GM19238 (cell line): ENCODE results near the gene CRYAA.
"Not testable (repeated sequence)": the region's sequence is repeated elsewhere in the genome, so short reads cannot be mapped to it uniquely, and the experiment has no call there.

ENCODE experiments used
- DNase-seq: peaks from one replicate; pipeline ENCODE4 v3.0.0; 2011; ENCODE audit warnings: low spot score; ENCODE audit not compliant: insufficient read length

CRYAA gene, protein sequence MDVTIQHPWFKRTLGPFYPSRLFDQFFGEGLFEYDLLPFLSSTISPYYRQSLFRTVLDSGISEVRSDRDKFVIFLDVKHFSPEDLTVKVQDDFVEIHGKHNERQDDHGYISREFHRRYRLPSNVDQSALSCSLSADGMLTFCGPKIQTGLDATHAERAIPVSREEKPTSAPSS

DNA sequence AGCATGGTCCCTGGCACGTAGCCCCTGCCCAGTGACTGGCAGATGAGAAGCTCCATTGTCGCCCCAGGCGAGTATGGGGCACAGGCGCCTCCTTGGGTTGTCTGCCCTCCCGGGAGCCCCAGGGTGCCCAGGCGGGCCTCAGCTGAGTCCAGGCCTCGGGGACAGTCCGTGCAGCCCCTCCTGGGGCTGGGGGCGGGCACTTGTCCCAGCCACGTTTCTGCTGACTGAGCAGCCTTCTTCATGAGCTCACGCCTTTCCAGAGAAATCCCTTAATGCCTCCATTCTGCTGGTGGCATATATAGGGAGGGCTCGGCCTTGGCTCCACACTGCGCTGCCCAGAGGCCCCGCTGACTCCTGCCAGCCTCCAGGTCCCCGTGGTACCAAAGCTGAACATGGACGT is at the start of gene CRYAA:
CRYAA (plus strand) TSS at position 301 of the 400 bp plus-strand sequence; CDS start at position 393, 92 bp downstream.
- not testable (repeated sequence) for DNase-seq

DNA sequence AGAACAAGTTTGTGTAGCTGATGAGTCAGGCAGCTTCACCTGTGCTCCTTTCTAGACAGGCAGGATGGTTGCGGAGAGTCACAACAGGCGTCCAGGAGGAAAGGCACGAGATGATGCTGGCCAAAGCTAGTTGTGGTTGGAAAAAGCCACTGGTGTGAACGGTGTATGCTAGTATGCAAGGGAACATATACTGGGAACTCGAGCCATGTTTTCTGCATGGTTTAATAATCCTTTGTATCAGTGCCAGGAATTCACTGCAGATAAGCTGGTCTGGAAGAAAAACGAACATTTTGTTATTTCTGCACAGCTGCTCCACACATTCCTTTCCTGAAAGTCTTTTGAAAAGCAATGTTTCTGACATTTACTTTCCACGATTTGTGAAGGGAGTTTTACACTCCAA is 38.7 kb upstream of the CRYAA start:
- not testable (repeated sequence) for DNase-seq

DNA sequence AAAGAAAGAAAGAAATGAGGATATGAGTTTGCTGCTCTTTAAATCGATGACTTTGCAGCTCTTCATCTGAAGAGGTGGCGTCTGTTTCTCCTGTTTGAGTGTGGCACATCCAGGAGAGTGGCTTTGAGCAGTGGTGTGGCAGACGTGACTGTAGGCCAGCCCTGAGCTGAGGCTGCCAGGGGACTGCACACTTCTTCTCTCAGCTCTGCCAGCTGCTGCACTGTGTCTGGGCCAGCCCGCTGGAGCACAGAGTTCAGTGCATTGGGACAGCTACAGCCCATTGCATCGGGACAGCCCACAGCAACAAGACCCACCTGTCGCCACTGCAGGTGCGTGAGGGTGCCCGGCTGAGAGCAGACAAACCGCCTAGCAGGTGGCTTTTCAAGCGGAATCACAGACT is 34.3 kb upstream of the CRYAA start:
- DNase-seq, result not testable (repeated sequence)

DNA sequence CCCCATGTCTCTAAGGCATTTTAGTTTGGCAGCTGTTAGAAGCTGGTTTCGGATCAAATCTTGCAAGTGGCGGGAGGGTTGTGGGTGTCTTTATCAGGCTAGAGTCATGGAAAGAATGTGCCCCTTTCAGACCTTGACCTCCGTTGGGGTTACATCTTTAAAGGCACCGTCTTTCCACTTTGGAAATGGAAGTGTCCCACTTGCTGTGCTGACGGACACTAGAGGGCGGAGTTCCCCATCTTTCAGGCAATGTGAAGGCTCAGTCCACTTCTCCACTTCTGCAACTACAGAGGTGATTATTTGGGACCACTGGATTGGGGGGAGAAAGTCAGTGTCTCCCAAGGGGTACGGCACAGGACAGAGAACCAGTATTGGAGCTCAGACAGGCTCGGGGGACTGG is 29.9 kb upstream of the CRYAA start:
- not testable (repeated sequence) for DNase-seq

DNA sequence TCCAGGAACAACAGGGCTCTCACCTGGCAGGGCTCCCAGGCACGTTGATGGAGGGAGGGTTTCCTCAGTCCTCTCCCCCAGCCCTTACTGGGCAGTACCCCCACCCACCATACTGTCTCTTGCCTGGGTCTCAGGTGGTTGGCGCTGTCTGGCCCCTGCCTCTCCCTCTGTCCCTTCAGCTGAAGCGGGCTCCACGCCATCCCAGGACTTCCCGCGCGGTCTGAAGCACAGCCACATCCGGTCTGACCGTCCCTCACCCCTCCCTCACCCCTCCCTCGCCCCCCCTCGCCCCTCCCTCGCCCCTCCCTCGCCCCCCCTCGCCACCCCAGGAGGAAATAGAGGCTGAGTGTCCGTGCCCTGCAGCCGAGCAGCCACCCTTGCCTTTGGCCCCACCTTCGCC is 27.4 kb upstream of the CRYAA start:
- not testable (repeated sequence) for DNase-seq

- DNase-seq, result not testable (repeated sequence)
These were observed 22.2 kb upstream of the CRYAA start for GRCh38 chr21:43146637-43147036.

GRCh38 chr21:43147999-43148398 is 20.8 kb upstream of the CRYAA start:
- DNase-seq, result not testable (repeated sequence)

GRCh38 chr21:43149344-43149743 is 19.5 kb upstream of the CRYAA start:
- not testable (repeated sequence) for DNase-seq

DNA sequence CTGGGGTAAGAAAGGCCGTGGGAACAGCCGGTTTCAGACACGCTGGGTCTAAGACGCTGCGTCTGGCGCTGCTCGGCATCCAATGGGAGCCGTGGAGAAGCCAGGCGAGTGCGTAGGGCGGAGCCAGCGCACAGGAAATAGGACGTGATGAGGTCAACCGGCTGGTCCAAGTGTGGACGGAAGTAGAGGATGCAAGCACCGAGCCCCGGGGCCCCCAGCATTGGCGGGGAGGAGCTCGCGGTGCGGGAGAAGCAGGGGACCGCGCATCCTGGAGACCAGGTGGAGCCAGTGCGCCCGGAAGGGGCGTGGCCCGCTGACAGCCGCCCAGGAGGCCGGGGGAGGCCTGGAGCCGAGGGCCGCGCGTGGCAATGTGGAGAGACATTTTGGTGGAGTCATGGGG is 15.2 kb upstream of the CRYAA start:
- not testable (repeated sequence) for DNase-seq

- DNase-seq, result not testable (repeated sequence)
These were observed 9.3 kb upstream of the CRYAA start for GRCh38 chr21:43159279-43160175.

DNA sequence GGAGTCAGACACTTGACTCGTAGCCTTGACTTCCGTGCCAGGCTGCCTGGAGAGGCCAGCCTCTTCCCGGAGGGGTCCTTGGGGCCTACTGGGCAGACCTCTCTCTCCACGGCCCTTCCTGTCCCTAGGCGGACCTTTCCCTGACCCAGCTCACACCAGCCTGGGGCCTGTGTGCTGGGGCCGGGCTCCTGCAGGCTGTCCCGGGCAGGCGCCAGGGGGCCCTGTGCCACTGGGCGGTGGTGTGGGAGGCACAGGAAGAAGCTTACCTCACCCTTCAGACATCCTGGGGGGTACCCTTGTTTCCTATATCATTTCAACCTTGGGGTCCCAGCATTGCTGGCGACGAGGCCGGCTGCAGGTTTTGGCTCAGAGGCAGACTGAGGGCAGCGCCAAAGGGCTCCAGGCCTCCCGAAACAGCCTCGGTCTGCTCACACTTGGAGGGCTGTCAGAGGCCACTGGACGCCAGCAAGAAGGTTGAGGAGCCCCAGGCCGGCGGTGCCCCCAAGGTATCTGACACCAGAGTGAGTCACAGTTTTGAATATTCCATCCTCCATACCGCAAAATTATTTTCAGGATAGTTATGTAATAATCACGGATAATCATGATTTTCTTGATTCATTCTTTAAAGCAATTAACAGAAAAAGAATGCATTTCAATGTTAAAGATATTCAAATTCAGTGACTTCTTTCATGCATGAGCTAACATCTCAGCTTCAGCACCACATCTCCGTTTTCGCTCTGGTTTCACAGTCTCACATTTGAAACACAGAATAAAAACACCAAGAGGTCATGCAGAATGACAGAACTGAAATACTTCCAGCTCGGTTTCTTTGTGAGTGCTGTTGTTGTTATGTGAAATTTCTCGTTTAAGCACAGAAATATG is 6.7 kb upstream of the CRYAA start:
- not testable (repeated sequence) for DNase-seq

GRCh38 chr21:43162708-43163205 is 6.1 kb upstream of the CRYAA start:
- DNase-seq, result not testable (repeated sequence)

DNA sequence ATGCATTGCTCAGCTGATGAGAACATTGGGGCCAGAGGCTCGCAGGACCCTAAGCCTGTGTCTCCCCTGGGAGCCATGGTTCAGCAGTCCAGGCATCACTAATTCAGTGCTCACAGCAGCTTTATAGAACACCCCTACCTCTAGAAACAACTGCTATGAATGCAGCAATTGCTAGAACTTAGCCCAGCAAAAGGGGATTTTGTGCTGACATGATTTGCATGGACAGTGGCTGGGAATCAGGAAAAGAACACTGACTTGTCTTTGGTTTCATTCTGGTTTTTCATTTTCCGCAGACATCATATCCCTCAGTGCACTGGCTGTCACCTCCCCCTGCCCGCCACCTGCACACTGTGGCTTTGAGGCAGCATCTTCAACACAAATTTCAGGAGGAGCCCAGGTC is 4.0 kb upstream of the CRYAA start:
- not testable (repeated sequence) for DNase-seq

DNA sequence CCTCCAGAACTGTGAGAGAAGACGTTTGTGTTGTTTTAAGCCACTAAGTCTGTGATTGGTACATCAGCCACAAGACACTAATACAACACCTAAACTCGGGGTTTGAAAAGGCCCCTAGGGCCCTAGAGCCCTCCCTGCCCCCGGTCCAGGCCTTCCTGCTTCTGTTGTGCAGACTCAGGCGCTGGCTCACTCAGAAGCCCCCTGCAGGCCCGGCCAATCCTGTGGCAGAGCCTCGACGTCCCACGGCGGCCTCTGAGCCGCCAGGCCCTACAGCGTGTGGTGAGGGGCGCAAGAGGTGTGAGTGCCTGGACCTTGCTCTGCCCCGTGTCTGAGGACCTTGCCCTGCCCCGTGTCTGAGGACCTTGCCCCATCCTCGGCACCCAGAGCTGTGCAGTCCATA is 3.1 kb upstream of the CRYAA start:
- DNase-seq, result not testable (repeated sequence)

DNA sequence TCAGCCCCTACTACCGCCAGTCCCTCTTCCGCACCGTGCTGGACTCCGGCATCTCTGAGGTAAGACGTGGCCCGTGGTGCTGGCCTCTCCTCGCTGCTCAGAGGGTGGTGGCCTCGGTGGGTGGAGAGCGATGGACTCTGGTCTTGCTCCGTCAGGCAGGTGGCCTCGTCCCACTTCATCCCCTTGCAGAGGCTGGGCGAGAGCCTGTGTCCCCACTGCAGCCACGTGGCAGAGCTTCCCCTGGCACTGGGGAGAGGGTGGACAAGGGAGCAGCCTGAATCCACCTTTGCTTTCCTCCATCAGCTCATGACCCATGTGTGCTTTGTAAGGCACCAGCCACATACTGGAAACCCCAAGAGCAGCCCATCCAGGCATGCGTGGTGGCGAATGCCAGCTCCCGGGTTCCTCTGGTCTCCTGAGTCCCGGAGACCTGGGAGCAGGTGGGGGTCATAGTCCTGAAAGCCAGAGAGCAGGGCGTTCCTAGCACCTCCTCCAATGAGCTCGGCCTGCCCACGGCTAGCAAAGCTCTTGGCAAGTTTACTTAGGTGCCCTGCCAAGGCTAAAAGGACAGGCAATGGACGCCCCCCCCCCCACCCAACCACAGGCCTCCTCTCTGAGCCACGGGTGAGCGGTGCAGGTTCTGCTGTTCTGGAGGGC is 550 bp downstream of the CRYAA start:
- not testable (repeated sequence) for DNase-seq

DNA sequence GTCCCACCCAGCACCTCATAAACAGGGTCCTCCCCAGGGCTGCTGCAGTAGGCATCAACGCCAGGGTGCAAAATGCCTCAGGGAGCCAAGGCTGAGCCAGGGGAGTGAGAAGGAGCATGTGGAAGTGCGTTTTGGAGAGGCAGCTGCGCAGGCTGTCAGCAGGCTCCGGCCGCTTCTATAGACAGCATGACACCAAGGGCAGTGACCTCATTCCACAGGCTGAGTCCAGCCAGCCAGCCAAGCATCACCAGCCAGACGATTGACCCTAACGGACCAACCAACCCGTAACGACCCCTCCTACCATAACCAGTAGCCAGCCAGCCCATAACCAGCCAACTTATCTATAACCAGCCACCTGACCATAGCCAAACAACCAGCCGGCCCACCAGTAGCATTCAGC is 1.1 kb downstream of the CRYAA start:
- DNase-seq, result not testable (repeated sequence)

DNA sequence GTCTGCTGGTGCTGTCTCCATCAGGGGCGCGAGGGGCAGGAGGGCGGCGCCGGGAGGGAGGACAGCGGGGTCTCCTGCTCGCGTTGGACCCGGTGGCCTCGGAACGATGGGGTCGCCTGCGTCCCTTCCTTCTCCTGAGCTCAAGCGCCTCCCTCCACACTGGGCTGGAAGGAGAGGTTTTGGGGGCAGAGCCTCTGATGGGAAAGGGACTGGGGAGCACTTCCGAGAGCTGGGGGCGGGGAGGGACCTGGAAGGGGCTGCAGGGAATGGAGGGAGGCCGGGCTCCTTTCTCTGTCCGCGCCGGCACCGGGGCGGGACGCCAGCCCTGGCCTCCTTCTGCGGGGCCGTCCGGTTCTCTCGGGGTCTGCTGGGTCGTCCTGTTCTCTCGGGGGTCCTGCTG is 4.0 kb downstream of the CRYAA start:
- not testable (repeated sequence) for DNase-seq

GRCh38 chr21:43173438-43173837 is 4.6 kb downstream of the CRYAA start:
- not testable (repeated sequence) for DNase-seq

DNA sequence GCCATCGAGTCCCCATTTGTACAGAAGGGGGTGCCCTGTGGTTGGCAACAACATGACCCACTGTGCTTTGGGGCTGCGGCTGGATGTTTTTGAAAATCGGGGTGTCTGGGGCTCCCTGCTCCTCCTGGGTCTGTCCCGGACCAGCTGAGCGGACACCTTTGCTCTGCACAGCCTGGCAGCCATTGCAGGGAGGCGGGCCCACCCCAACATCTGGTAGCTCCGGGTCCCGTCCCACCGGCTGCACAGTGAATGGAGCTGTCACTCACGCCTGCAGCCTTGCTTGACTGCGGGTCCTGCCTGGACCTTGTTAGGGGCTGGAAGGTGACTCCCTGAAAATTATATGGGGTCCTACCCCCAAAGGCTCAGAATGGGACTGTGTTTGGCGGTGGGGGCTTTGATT is 5.1 kb downstream of the CRYAA start:
- not testable (repeated sequence) for DNase-seq

GRCh38 chr21:43174998-43175397 is 6.2 kb downstream of the CRYAA start:
- DNase-seq, result not testable (repeated sequence)

GRCh38 chr21:43176621-43177020 is 7.8 kb downstream of the CRYAA start:
- not testable (repeated sequence) for DNase-seq
